Lower leg skin (tissue), 4 donors: ENCODE measurements around the gene FBXO38. TPM values are rescaled to one million over a fixed set of nuclear protein-coding genes. Genes with fewer than 3 reads are reported as not detected.

Experiments used
- DNase-seq, 2 donors: peaks; one replicate each; pipeline ENCODE4 v3.0.0-alpha.2; 2019; ENCODE audit warnings: low spot score in 2 of 2
- H3K4me3 ChIP-seq: fragments of 200-600 bp; sonication (generic); 2 replicates; pipeline ENCODE4 v1.5.1; 2017; ENCODE audit warnings: mild to moderate bottlenecking, low read depth; ENCODE audit not compliant: poor library complexity, severe bottlenecking
- CTCF ChIP-seq, 3 donors: fragments of 450-650 bp; IDR thresholded peaks; one replicate each; pipeline ENCODE4 v1.5.1; 2016; ENCODE audit warnings: antibody characterized with exemption in 3 of 3, mild to moderate bottlenecking in 3 of 3, moderate library complexity in 2 of 3
- POLR2A ChIP-seq, 2 donors: fragments of 450-650 bp; IDR thresholded peaks; one replicate each; pipeline ENCODE4 v1.6.1; 2016 to 2017; ENCODE audit warnings: antibody characterized with exemption in 2 of 2, mild to moderate bottlenecking in 1 of 2, moderate library complexity in 1 of 2
- WGBS, 2 donors: methylation state at CpG; one replicate each; pipeline ENCODE4 v1.1.5; 2018; 5-methylcytosine and 5-hydroxymethylcytosine counted together
- intact Hi-C: fragments of 100-400 bp; cut with DNase I; formaldehyde crosslinking; loops from one replicate; pipeline ENCODE4 v1.15.0; 2023; ENCODE audit warnings: low total_unique reads
- total RNA-seq, 4 donors: library from RNA; depleted of rRNA; stranded (reverse); fragments of >200 nt; gene quantifications; one replicate each; pipeline ENCODE4 v1.1.0, GENCODE V29; 2016

FBXO38 gene, protein sequence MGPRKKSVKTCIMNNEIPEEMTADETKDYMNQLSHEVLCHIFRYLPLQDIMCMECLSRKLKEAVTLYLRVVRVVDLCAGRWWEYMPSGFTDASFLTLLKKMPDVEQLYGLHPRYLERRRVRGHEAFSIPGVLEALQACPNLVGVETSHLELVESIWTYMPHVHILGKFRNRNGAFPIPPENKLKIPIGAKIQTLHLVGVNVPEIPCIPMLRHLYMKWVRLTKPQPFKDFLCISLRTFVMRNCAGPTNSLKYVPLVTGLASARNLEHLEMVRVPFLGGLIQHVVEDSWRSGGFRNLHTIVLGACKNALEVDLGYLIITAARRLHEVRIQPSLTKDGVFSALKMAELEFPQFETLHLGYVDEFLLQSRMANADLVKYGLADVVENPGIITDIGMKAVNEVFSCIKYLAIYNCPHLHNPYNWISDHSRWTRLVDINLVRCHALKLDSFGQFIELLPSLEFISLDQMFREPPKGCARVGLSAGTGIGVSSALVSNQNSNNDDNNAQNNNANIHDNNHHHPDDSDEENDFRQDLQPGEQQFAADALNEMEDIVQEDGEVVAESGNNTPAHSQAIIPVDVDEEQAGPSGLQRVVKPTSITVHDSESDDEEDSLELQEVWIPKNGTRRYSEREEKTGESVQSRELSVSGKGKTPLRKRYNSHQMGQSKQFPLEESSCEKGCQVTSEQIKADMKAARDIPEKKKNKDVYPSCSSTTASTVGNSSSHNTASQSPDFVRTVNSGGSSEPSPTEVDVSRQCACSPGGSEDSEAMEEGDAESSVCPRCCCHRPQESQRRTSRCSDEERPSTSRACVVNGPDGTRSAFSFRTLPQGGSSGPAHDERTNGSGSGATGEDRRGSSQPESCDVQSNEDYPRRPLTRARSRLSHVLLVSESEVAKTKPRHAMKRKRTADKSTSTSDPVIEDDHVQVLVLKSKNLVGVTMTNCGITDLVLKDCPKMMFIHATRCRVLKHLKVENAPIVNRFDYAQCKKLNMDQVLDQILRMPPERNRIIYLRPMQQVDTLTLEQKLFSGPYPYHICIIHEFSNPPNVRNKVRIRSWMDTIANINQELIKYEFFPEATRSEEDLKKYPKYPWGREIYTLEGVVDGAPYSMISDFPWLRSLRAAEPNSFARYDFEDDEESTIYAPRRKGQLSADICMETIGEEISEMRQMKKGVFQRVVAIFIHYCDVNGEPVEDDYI
- total RNA-seq: 10 to 100 TPM; 31.7 to 76.7 (median 42.1) TPM

DNA sequence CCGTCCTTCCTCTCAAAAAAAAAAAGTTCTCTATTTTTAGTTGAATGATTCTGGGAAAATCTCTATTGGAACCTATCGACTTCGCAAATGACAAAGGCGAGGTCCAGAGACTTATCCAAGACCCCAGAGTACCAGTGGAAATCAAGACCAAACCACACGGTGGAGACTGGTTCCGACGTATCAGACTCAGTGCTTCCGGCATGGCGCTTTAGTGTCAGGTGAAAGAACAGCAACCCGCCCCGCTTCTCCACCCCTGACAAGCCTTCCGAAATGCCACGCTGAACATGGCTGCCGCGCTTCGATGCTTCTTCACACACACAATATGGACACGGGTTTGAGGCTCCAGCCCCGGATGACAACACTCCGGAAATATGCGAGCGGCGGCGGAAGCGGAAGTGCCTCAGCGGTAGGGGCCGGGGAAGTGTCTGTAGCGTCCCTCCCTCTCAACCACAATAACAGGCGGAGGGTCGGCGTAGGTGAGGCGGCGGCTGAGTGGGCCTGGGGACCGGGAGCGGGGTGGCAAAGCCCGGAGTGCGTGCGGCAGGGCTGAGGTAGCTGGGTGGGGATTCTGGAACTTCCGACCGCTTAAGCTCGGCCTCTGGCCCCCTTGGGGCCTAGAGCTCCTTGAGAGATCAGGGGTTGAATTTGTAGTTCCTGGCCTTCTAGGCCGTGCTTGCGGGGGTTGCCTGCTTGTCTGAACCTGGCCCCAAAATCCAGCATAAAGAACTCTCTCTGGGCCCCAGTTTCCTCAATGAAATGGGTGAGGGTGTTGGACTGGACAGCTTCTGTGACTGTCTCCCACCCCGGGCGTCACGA is at the start of gene FBXO38:
Gene FBXO38, plus strand, starts transcription at position 395 of the 816 bp plus-strand sequence. CDS start 10,819 bp downstream, outside the sequence.
- WGBS, 2 donors: 1% methylated on average over 34 to 40 of the region's 45 CpGs
- intact Hi-C loops: no loop called here
- peak; percentile 96 to 99 for DNase-seq
- TF ChIP-seq CTCF (IDR thresholded peaks at IDR 0.05): no peak
- no peak for TF ChIP-seq POLR2A (IDR thresholded peaks at IDR 0.05)
- H3K4me3 ChIP-seq: peak within 1 kb of the TSS; percentile 87

- DNase-seq: no peak
- 86 to 89% methylated on average over 3 of the region's 3 CpGs for WGBS, 2 donors
- intact Hi-C loops: no loop called here
- H3K4me3 ChIP-seq: no peak within 1 kb of the TSS
- TF ChIP-seq CTCF (IDR thresholded peaks at IDR 0.05) (no peak), POLR2A (IDR thresholded peaks at IDR 0.05) (no peak)
Measured at GRCh38 chr5:148335259-148335658, 48.5 kb upstream of the FBXO38 start, which contains the start of gene SPINK9. Gene SPINK9 (plus strand): TSS chr5:148335559. CDS start chr5:148335614, 55 bp downstream.

GRCh38 chr5:148336704-148337435 is 46.9 kb upstream of the FBXO38 start:
- 69 to 85% methylated on average over 3 of the region's 3 CpGs for WGBS, 2 donors
- no peak overlapping the region for H3K4me3 ChIP-seq
- TF ChIP-seq CTCF (IDR thresholded peaks at IDR 0.05) (no peak), POLR2A (IDR thresholded peaks at IDR 0.05) (no peak)
- intact Hi-C loops: no loop called here
- DNase-seq: no peak

- 83 to 88% methylated on average over 2 of the region's 2 CpGs for WGBS, 2 donors
- no peak overlapping the region for H3K4me3 ChIP-seq
- intact Hi-C loops: no loop called here
- TF ChIP-seq POLR2A (IDR thresholded peaks at IDR 0.05): no peak
- TF ChIP-seq CTCF (IDR thresholded peaks at IDR 0.05): no peak
- no peak for DNase-seq
Measured at GRCh38 chr5:148342371-148343045, 41.2 kb upstream of the FBXO38 start.
